Astrocyte (in vitro differentiated cells and primary cell): ENCODE data around the gene CASTOR1.

Experiments
- EZH2 ChIP-seq: IDR thresholded peaks from 2 replicates; pipeline ENCODE4 v1.6.1; 2012; ENCODE audit warnings: mild to moderate bottlenecking, low read length, inconsistent platforms; ENCODE audit not compliant: insufficient read depth
- TF ChIP-seq, protein P1 (sequence below): IDR thresholded peaks from 2 replicates; pipeline ENCODE4 v1.5.1; 2011; ENCODE audit warnings: low read depth, mild to moderate bottlenecking, inconsistent platforms, low read length, moderate library complexity; ENCODE audit not compliant: insufficient read depth

GRCh38 chr22:30312053-30312452, 22.7 kb upstream of the CASTOR1 start:
- TF ChIP-seq, protein P1, sequence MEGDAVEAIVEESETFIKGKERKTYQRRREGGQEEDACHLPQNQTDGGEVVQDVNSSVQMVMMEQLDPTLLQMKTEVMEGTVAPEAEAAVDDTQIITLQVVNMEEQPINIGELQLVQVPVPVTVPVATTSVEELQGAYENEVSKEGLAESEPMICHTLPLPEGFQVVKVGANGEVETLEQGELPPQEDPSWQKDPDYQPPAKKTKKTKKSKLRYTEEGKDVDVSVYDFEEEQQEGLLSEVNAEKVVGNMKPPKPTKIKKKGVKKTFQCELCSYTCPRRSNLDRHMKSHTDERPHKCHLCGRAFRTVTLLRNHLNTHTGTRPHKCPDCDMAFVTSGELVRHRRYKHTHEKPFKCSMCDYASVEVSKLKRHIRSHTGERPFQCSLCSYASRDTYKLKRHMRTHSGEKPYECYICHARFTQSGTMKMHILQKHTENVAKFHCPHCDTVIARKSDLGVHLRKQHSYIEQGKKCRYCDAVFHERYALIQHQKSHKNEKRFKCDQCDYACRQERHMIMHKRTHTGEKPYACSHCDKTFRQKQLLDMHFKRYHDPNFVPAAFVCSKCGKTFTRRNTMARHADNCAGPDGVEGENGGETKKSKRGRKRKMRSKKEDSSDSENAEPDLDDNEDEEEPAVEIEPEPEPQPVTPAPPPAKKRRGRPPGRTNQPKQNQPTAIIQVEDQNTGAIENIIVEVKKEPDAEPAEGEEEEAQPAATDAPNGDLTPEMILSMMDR, result no peak
- no peak for TF ChIP-seq EZH2
